Measurements from ENCODE around the gene RFPL3. TPM values are rescaled to one million over a fixed set of nuclear protein-coding genes. Genes with fewer than 3 reads are reported as not detected.

Gene RFPL3
- total and polyA plus RNA-seq, 2 experiments from 2014 or later, result not detected

DNA sequence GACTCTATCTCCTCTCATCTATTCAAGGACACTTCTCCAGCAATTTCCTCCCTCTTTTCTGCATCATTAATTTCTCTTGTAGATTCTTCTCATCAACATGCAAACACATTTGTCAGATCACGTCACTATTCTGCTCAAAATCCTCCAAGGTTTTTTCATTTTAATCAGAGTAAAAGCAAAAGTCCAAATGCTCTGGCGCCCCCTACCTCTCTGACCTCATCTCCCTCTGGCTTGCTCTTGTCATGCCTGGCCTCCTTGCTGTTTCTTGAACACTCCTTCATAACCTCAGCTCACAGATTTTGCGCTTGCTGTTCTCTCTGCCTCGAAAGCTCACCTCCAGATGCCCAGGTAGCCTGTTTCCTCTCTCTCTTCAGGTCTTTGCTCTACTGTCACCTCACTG lies 32.0 kb downstream of the RFPL3 start (continued):
- TF ChIP-seq, protein P1, sequence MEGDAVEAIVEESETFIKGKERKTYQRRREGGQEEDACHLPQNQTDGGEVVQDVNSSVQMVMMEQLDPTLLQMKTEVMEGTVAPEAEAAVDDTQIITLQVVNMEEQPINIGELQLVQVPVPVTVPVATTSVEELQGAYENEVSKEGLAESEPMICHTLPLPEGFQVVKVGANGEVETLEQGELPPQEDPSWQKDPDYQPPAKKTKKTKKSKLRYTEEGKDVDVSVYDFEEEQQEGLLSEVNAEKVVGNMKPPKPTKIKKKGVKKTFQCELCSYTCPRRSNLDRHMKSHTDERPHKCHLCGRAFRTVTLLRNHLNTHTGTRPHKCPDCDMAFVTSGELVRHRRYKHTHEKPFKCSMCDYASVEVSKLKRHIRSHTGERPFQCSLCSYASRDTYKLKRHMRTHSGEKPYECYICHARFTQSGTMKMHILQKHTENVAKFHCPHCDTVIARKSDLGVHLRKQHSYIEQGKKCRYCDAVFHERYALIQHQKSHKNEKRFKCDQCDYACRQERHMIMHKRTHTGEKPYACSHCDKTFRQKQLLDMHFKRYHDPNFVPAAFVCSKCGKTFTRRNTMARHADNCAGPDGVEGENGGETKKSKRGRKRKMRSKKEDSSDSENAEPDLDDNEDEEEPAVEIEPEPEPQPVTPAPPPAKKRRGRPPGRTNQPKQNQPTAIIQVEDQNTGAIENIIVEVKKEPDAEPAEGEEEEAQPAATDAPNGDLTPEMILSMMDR (conservative IDR thresholded peaks at IDR 0.05; ENCODE audit: low read depth in 2 of 2), result peak; percentile 70 to 75

DNA sequence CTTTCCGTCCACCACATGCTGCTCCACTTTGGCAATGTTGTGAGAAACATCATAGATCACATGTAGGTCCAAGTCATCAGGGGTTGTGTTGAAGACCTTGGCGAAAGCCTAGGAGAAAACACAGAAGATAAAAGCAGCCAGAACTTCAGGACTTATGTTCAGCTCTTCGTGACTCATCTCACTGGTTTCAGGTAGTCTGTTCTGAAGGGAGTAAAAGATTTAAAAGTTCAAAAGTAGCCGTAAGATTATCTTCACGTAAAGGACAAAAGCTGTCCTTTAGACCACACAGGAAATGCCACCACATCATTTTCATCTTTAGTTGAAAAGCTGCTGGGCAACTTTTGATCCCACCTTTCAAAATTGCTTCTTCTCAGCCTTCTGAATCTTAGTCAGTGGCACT lies 37.4 kb downstream of the RFPL3 start:
- Mint-ChIP-seq H3K36me3 (ENCODE audit: low read depth) (peaks cover 76% of the 10 kb centered on the region), H3K4me1 (no peaks in the 10 kb centered on the region), H3K4me3 (no peak overlapping the region), H3K9me3 (no peaks in the 10 kb centered on the region), H3K27me3 (ENCODE audit: insufficient read depth, low read depth, poor library complexity) (no peaks in the 10 kb centered on the region), H3K27ac (no peak overlapping the region)
- Histone ChIP-seq H3F3A (replicated peaks; ENCODE audit: low read depth) (no peaks in the 10 kb centered on the region), H2AFZ (no peak overlapping the region), H4K20me1 (replicated peaks; ENCODE audit: insufficient read depth) (peaks cover 22% of the 10 kb centered on the region; the same call in 1 of the 2 replicates), H3K4me2 (no peak overlapping the region), H3K4me3 (no peak overlapping the region), H3K36me3 (ENCODE audit: insufficient read depth) (peaks cover 78% of the 10 kb centered on the region), H3K4me1 (ENCODE audit: insufficient read depth) (no peaks in the 10 kb centered on the region), H3K27ac (ENCODE audit: low read depth) (no peak overlapping the region), H3K9me2 (ENCODE audit: insufficient read depth) (no peaks in the 10 kb centered on the region), H3K79me2 (replicated peaks; ENCODE audit: insufficient read depth) (no peaks in the 10 kb centered on the region), H3K27me3 (ENCODE audit: insufficient read depth) (no peaks in the 10 kb centered on the region)
- DNase-seq (ENCODE audit: low spot score) (no peak), ATAC-seq (no peak)
- TF ChIP-seq, protein P1 (conservative IDR thresholded peaks at IDR 0.05; ENCODE audit: low read depth in 2 of 2), result no peak
- no peak for TF ChIP-seq EZH2phosphoT487 (IDR thresholded peaks at IDR 0.05; ENCODE audit: unreplicated experiment)
- no peak for TF ChIP-seq NANOG (IDR thresholded peaks at IDR 0.05; ENCODE audit: borderline replicate concordance)
- TF ChIP-seq STAT1 (IDR thresholded peaks at IDR 0.05; ENCODE audit: unreplicated experiment), result no peak
- no peak for TF ChIP-seq CREB1 (CRISPR knock-in tag; IDR thresholded peaks at IDR 0.05; ENCODE audit: low read depth)
- TF ChIP-seq ZNF462 (CRISPR knock-in tag; IDR thresholded peaks at IDR 0.05), result no peak
- TF ChIP-seq POLR2AphosphoS5 (IDR thresholded peaks at IDR 0.05; ENCODE audit: low read depth), result no peak
- no peak for TF ChIP-seq ZNF114 (CRISPR knock-in tag; IDR thresholded peaks at IDR 0.05)
- TF ChIP-seq, protein P2, sequence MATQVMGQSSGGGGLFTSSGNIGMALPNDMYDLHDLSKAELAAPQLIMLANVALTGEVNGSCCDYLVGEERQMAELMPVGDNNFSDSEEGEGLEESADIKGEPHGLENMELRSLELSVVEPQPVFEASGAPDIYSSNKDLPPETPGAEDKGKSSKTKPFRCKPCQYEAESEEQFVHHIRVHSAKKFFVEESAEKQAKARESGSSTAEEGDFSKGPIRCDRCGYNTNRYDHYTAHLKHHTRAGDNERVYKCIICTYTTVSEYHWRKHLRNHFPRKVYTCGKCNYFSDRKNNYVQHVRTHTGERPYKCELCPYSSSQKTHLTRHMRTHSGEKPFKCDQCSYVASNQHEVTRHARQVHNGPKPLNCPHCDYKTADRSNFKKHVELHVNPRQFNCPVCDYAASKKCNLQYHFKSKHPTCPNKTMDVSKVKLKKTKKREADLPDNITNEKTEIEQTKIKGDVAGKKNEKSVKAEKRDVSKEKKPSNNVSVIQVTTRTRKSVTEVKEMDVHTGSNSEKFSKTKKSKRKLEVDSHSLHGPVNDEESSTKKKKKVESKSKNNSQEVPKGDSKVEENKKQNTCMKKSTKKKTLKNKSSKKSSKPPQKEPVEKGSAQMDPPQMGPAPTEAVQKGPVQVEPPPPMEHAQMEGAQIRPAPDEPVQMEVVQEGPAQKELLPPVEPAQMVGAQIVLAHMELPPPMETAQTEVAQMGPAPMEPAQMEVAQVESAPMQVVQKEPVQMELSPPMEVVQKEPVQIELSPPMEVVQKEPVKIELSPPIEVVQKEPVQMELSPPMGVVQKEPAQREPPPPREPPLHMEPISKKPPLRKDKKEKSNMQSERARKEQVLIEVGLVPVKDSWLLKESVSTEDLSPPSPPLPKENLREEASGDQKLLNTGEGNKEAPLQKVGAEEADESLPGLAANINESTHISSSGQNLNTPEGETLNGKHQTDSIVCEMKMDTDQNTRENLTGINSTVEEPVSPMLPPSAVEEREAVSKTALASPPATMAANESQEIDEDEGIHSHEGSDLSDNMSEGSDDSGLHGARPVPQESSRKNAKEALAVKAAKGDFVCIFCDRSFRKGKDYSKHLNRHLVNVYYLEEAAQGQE (IDR thresholded peaks at IDR 0.05; ENCODE audit: unreplicated experiment), result no peak
- TF ChIP-seq, protein P3, sequence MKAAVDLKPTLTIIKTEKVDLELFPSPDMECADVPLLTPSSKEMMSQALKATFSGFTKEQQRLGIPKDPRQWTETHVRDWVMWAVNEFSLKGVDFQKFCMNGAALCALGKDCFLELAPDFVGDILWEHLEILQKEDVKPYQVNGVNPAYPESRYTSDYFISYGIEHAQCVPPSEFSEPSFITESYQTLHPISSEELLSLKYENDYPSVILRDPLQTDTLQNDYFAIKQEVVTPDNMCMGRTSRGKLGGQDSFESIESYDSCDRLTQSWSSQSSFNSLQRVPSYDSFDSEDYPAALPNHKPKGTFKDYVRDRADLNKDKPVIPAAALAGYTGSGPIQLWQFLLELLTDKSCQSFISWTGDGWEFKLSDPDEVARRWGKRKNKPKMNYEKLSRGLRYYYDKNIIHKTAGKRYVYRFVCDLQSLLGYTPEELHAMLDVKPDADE (IDR thresholded peaks at IDR 0.05), result no peak
- TF ChIP-seq ZNF331 (CRISPR knock-in tag; IDR thresholded peaks at IDR 0.05; ENCODE audit: low read depth), result no peak

All from GM23338 (cell line).